ENCODE data around the gene CENPU. TPM values are rescaled to one million over a fixed set of nuclear protein-coding genes. Genes with fewer than 3 reads are reported as not detected.

The CENPU gene
- total RNA-seq, 1 donor from 2014 or later: 229 TPM

DNA sequence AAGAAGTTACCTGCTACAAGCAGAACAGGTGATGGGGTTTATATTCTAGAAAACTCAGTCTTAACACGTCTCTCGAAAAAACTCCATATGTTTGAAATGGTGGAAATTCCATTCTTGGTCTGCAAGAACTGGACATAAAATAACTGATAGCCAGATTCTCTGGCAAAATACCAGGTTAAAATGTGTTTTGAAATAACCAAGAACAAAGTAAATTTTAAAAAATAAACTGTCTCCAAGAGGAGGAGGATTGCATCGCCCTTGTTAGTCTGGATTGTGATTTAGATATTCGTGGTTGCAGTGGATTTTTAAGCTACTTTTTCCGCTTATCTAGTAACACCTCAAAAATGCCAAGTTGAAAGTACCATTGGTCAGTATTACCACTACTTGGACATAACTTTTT is 40.8 kb downstream of the CENPU start:
- Mint-ChIP-seq H3K4me1 (peaks cover 7% of the 10 kb centered on the region), H3K27me3 (ENCODE audit: insufficient read depth, low read depth) (peaks cover 2% of the 10 kb centered on the region), H3K9me3 (no peaks in the 10 kb centered on the region), H3K36me3 (peaks cover 26% of the 10 kb centered on the region), H3K4me3 (no peak overlapping the region), H3K27ac (no peak overlapping the region)
- Histone ChIP-seq H4K20me1 (ENCODE audit: low read depth) (no peaks in the 10 kb centered on the region), H3K4me3 (no peak overlapping the region), H3K36me3 (peaks cover 9% of the 10 kb centered on the region), H3K27me3 (no peaks in the 10 kb centered on the region), H2AFZ (replicated peaks) (no peak overlapping the region), H3K27ac (peak overlapping the region; percentile 46), H3K79me2 (ENCODE audit: low read depth) (no peaks in the 10 kb centered on the region), H3F3A (ENCODE audit: low read depth) (peaks cover 48% of the 10 kb centered on the region), H3K4me1 (no peaks in the 10 kb centered on the region), H3K9me3 (ENCODE audit: low read depth) (no peaks in the 10 kb centered on the region), H3K9ac (no peak overlapping the region), H3K4me2 (no peak overlapping the region)
- no peak for DNase-seq (ENCODE audit: low spot score)
- TF ChIP-seq EZH2phosphoT487 (IDR thresholded peaks at IDR 0.05) (no peak), EZH2 (IDR thresholded peaks at IDR 0.05) (no peak)
- TF ChIP-seq, protein P1, sequence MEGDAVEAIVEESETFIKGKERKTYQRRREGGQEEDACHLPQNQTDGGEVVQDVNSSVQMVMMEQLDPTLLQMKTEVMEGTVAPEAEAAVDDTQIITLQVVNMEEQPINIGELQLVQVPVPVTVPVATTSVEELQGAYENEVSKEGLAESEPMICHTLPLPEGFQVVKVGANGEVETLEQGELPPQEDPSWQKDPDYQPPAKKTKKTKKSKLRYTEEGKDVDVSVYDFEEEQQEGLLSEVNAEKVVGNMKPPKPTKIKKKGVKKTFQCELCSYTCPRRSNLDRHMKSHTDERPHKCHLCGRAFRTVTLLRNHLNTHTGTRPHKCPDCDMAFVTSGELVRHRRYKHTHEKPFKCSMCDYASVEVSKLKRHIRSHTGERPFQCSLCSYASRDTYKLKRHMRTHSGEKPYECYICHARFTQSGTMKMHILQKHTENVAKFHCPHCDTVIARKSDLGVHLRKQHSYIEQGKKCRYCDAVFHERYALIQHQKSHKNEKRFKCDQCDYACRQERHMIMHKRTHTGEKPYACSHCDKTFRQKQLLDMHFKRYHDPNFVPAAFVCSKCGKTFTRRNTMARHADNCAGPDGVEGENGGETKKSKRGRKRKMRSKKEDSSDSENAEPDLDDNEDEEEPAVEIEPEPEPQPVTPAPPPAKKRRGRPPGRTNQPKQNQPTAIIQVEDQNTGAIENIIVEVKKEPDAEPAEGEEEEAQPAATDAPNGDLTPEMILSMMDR (IDR thresholded peaks at IDR 0.05): no peak

DNA sequence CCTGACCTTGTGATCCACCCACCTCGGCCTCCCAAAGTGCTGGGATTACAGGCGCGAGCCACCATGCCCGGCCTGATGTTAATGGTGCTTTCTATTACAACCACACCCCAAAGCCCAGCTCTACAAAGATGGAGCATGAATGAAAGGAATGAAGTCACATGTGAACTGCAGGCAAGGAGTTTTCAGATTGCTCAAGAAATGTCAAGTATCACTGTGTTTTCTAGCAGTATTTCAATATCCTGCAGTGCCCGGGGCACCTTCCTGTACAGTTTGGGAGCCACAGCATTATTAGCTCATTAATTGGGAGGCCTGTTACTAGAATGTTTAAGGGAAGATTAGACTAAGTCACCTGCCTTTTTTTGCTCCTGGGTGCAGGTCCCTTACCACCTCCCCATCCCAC is 44.2 kb downstream of the CENPU start:
- TF ChIP-seq EZH2phosphoT487 (IDR thresholded peaks at IDR 0.05) (no peak), EZH2 (IDR thresholded peaks at IDR 0.05) (no peak)
- TF ChIP-seq, protein P1 (IDR thresholded peaks at IDR 0.05): no peak
- no peaks in the 10 kb centered on the region for H4K20me1 ChIP-seq (ENCODE audit: low read depth)

DNA sequence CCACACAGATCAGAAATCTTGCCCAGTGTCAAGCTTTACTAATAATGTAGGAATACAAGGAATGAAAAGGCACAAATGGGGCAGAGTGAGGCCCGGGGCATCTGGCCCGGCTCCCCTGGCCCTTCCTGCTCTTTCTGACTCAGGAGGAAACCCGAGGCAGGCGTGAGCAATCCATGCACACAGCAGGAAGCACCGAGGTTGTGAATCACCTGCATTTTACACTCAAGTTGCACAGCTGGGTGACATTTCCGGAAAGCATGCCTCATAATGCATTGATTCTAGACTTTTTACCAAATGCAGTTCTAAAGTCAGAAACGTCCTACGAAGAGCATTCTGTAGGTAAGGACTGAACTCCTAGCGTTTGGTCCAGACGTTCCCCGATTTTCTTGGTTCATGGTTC is 45.4 kb downstream of the CENPU start:
- Mint-ChIP-seq H3K27ac (no peak overlapping the region), H3K27me3 (ENCODE audit: insufficient read depth, low read depth) (peaks cover 5% of the 10 kb centered on the region), H3K4me3 (no peak overlapping the region), H3K9me3 (no peaks in the 10 kb centered on the region), H3K36me3 (peaks cover 8% of the 10 kb centered on the region), H3K4me1 (peaks cover 7% of the 10 kb centered on the region)
- no peaks in the 10 kb centered on the region for H3K9me3 ChIP-seq (ENCODE audit: low read depth)
- no peak overlapping the region for H3K27ac ChIP-seq
- peaks cover 4% of the 10 kb centered on the region for H3K36me3 ChIP-seq
- DNase-seq (ENCODE audit: low spot score): no peak
- TF ChIP-seq, protein P1 (IDR thresholded peaks at IDR 0.05): no peak
- H3K79me2 ChIP-seq (ENCODE audit: low read depth): no peaks in the 10 kb centered on the region
- no peaks in the 10 kb centered on the region for H3K27me3 ChIP-seq
- H3K9ac ChIP-seq: no peak overlapping the region
- H3K4me2 ChIP-seq: no peak overlapping the region
- no peak overlapping the region for H2AFZ ChIP-seq (replicated peaks)
- H3F3A ChIP-seq (ENCODE audit: low read depth): peaks cover 18% of the 10 kb centered on the region
- H4K20me1 ChIP-seq (ENCODE audit: low read depth): no peaks in the 10 kb centered on the region
- no peaks in the 10 kb centered on the region for H3K4me1 ChIP-seq
- H3K4me3 ChIP-seq: no peak overlapping the region

More for the DNA sequence above, 44.2 kb downstream of the CENPU start:
- H3K4me1 ChIP-seq: no peaks in the 10 kb centered on the region
- peaks cover 5% of the 10 kb centered on the region for H3K27me3 Mint-ChIP-seq (ENCODE audit: insufficient read depth, low read depth)
- peaks cover 30% of the 10 kb centered on the region for H3F3A ChIP-seq (ENCODE audit: low read depth)
- H3K36me3 ChIP-seq: peaks cover 4% of the 10 kb centered on the region
- H3K4me3 Mint-ChIP-seq: no peak overlapping the region
- H3K4me1 Mint-ChIP-seq: peaks cover 7% of the 10 kb centered on the region
- no peak overlapping the region for H2AFZ ChIP-seq (replicated peaks)
- no peak overlapping the region for H3K4me2 ChIP-seq
- peaks cover 12% of the 10 kb centered on the region for H3K36me3 Mint-ChIP-seq
- no peaks in the 10 kb centered on the region for H3K9me3 Mint-ChIP-seq
- no peaks in the 10 kb centered on the region for H3K9me3 ChIP-seq (ENCODE audit: low read depth)
- no peaks in the 10 kb centered on the region for H3K27me3 ChIP-seq
- no peaks in the 10 kb centered on the region for H3K79me2 ChIP-seq (ENCODE audit: low read depth)
- H3K4me3 ChIP-seq: no peak overlapping the region
- H3K27ac Mint-ChIP-seq: no peak overlapping the region
- no peak for DNase-seq (ENCODE audit: low spot score)
- H3K9ac ChIP-seq: no peak overlapping the region
- no peak overlapping the region for H3K27ac ChIP-seq

All from neural progenitor cell (in vitro differentiated cells).